Measurements from ENCODE around the gene COL4A2.

DNA sequence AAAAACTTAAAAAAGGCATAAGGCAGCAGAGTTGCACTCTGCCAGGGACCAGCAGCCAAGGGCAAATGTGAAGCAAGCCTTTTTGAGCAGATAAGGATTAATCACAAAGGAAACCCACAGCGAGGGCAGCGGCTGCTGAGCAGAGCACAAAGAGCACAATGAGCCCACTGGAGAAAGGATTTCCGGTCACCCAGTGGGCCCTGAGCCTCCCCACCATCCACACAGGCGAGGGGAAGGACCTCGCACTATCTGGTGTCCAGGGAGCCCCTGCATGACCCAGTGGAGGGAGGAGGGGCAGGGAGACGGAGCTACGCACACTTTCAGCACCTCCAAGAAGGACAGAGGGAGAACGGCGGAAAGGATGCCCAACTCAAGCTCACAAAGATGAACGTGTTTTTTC is 40.1 kb upstream of the COL4A2 start:
- TF ChIP-seq POLR2A (IDR thresholded peaks at IDR 0.05) (no peak), CTCF (IDR thresholded peaks at IDR 0.05) (no peak)
